GM10266 (cell line): ENCODE data around the gene PTPN13.

Experiments
- DNase-seq: peaks from one replicate; pipeline ENCODE4 v3.0.0; 2012; ENCODE audit errors: extremely low spot score
- CTCF ChIP-seq: IDR thresholded peaks from 2 replicates; pipeline ENCODE4 v1.5.1; 2012; ENCODE audit warnings: mild to moderate bottlenecking, low read depth; ENCODE audit not compliant: control insufficient read depth, insufficient read depth; ENCODE audit errors: missing control alignments

The PTPN13 gene

GRCh38 chr4:86834901-86835300 is 240.8 kb downstream of the PTPN13 start:
- no peak for TF ChIP-seq CTCF

GRCh38 chr4:86835677-86836076 is 241.6 kb downstream of the PTPN13 start:
- DNase-seq = no peak
- no peak for TF ChIP-seq CTCF

More at GRCh38 chr4:86834901-86835300, 240.8 kb downstream of the PTPN13 start:
- no peak for DNase-seq

- no peak for DNase-seq
- TF ChIP-seq CTCF = no peak
Measured at GRCh38 chr4:86837691-86838503, 243.8 kb downstream of the PTPN13 start.

- TF ChIP-seq CTCF = no peak
- no peak for DNase-seq
Measured at GRCh38 chr4:86840858-86841257, 246.7 kb downstream of the PTPN13 start.

GRCh38 chr4:86841309-86841708 is 247.2 kb downstream of the PTPN13 start:
- no peak for TF ChIP-seq CTCF
- no peak for DNase-seq

GRCh38 chr4:86845593-86845992 is 251.5 kb downstream of the PTPN13 start:
- TF ChIP-seq CTCF = no peak
- no peak for DNase-seq

- DNase-seq = no peak
- no peak for TF ChIP-seq CTCF
Measured at GRCh38 chr4:86846921-86847320, 252.8 kb downstream of the PTPN13 start.
